GM12872 (cell line): Measurements from ENCODE around the gene SPOCK1.

Experiments
- CTCF ChIP-seq: IDR thresholded peaks from 3 replicates; pipeline ENCODE4 v1.5.1; 2011; ENCODE audit warnings: low read depth, mild to moderate bottlenecking, low read length, moderate library complexity; ENCODE audit not compliant: insufficient read depth

The SPOCK1 gene

GRCh38 chr5:137303509-137303908, 195.6 kb downstream of the SPOCK1 start:
- no peak for TF ChIP-seq CTCF

GRCh38 chr5:137300411-137301240, 198.5 kb downstream of the SPOCK1 start:
- no peak for TF ChIP-seq CTCF

- TF ChIP-seq CTCF, result no peak
These were observed 202.8 kb downstream of the SPOCK1 start for GRCh38 chr5:137296213-137296781.

- no peak for TF ChIP-seq CTCF
These were observed 204.5 kb downstream of the SPOCK1 start for GRCh38 chr5:137294604-137295003.

- no peak for TF ChIP-seq CTCF
These were observed 206.6 kb downstream of the SPOCK1 start for GRCh38 chr5:137292461-137293027.

GRCh38 chr5:137291436-137291835, 207.7 kb downstream of the SPOCK1 start:
- TF ChIP-seq CTCF, result no peak

GRCh38 chr5:137291031-137291430, 208.1 kb downstream of the SPOCK1 start:
- TF ChIP-seq CTCF, result no peak
